Measurements from ENCODE around the gene EEFSEC.

EEFSEC gene

GRCh38 chr3:128378631-128379347 lies 225.5 kb downstream of the EEFSEC start:
- no peak for DNase-seq

DNA sequence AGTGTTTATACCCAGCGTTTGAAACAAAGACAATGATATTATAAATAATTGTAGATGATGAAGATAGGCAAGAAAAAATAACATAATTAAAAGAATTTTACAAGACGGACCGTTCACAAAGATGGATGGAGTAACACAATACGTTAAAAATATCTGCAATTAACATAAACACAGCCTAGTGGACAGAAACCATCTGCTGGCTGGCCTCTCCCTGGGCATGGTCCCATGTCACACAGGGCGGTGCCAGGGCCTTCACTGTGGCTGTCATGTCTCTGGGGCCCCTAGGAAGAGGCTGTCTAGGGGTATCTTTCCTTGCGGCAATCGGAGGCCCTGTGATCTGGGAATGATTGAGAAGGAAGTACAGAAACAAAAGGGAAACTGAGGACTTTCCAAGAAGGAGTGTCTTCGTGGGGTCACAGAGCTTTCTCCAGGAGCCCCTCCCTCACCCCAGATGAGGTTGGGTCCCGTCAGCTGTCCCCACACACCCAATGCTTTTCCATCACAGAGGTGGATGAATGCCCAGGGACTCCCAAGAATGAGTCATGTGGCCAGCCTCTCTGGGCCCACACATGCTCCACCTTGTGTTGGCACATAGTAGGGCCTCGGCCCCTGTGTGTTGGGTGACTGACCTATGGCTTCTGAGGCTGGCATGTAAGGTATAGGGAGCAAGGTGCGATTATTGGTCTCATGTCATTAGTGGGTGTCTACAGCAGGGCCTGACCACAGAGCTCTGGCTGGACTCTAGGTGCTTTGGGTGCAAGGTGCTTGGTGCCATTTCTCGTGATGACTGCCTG lies 226.3 kb downstream of the EEFSEC start:
- DNase-seq = no peak

DNA sequence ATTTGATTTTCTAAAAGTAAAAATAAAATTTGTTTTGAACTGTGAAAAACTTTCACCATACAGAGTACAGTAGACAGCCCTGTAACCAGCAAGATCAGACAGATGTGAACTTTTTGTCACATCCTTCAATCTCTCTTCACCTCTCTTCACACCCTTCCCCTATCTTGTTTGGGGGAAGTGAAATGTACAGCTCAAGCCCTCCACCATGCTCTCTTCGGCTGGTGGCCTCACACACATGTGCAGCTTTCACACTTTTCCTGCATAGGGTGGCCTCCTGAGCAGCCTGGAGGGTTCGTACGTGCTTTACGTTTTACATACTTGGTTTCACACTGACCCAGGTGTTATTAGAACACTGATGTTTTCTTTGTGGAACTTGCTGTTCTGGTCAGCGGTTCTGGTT lies 227.0 kb downstream of the EEFSEC start:
- no peak for DNase-seq

- no peak for DNase-seq
Observed at GRCh38 chr3:128380719-128381118, 227.4 kb downstream of the EEFSEC start.

DNA sequence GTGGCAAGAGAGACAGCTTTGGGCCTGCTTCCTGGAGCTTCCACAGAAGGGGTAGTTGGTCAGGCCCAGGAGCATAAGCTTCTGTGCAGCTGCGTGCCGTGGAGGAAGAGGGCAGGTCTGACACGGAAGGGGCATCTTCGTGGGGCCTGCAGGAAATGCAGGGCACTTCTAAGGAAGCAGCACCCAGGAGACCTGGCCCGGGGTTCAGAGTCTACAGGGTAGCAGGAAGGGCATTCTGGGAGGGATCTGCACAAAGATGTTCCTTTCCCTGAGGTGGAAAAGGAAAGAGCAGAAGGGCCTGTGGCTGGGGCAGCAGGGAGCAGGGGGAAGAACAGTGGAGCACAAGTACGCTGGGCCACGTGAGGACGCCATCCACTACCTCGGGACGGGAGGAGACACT lies 228.3 kb downstream of the EEFSEC start:
- DNase-seq = no peak

DNA sequence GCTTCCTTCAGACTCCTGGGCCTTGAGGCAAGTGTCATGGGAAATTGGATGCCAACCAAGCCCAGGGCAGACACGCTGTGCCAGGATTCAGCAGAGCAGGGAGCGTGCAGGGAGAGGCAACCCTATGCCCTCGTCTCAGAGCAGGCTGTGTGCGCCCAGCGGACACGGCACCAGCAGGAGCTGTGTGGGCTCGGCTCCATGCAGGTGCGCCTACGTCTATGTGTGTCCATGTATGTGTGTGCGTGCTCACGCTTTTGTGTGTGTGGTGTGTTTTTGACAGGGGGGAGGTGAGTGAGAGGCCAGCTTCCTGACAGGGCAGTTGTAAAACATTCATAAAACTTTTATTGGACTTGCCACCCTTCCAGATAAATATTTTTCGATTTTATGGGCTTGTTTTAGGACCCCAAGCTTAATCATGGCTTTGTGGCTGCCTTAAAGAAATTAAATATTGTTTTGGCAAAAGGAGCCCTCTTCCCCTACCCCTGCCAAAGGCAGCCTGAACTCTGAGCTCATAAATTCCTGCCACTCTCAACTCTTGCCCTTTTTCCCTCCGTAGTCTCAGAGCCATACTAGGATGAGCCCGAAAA lies 229.0 kb downstream of the EEFSEC start:
- no peak for DNase-seq

- DNase-seq = peak; percentile 75
Observed at GRCh38 chr3:128383316-128384235, 230.3 kb downstream of the EEFSEC start.

- DNase-seq = no peak
Observed at GRCh38 chr3:128385080-128385832, 232.0 kb downstream of the EEFSEC start.

DNA sequence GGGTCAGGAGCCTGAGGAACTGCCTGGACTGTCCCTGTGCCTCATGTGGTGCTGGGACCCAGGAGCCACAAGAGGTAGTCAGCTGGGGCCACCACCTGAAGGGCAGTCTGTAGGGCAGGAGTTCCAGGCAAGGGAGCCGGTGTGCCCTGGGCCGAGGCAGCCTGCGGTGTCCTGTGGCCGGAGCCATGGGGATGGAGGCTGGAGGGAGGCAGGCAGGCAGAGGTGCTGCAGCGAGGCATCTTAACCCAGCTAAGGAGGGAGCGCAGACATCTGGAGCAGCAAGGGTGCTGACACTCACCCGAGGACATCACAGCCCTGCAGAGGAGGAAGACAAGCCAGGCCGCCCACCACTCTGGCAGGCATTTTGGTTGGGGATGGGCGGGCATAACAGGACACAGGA lies 235.7 kb downstream of the EEFSEC start:
- no peak for DNase-seq

DNA sequence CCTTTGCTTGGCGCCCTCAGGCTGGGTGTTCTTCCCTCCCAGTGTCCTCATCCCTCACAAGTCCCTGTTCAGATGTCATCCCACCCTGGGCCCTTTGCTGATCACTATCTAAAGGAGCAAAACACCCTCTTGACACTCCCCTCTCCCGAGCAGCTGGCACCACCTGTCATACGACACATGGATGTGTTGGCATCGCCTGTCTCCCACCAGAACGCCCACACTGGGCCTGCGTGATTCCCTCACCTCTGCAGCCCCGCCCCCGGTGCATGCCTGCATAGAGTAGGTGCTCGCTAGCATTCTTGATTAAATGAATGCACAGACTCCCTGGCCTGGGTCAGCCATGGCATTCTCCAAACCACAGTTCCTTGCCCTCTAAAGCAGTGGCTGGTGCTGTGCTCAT lies 237.6 kb downstream of the EEFSEC start:
- DNase-seq = no peak

DNA sequence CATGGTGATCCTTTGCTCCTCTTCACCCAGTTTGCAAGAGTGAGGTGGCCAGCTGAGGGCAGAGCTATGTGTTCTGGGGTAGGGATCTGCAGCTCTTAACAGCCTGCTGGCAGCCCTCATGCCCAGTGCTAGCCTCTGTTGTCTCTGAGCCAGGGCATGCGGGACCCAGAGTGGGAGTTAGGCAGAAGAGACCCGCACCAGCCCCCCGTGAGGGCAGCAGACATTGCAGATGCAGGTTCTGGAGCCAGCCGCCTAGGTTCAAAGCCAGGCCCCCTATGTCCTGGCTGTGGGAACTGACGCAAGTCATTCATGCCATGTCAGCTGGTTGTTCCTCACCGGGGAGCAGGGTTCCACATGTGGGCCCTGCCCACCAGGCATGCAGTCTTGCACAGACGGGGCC lies 238.7 kb downstream of the EEFSEC start:
- no peak for DNase-seq

DNA sequence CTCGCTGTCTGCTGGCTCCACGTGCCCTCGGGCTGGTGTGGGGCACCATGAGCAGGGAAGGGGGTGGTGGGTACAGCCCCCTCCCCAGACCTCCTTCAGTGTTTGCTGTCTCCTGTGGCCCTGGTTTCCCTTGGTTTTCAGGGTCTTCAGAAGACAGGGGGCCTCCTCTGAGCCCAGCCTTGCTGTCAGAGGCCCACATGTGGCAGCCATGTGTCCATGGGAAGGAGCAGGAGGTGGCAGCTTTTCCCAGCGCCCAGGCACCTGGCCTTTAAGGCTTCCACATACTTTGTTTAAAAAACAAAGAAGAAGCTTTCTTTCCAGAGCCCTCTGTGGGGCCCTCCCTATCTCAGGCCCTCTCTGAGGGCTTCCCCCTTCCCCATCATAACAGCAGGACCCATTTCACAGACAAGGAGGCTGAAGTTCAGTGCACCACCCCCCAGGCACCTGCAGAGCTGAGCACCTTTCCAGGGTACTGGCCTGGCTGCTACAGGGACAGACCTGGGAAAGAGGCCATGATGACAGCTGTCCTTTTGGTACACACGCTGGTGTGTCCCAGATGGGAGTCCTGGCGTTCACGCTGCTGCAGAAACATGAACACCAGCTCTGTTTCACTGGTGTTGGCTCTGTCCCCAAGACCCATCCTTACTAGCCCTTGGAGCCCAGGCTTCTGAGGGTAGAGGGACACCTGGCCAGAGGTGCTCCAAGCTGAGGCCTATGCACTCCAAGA lies 239.7 kb downstream of the EEFSEC start:
- no peak for DNase-seq

DNA sequence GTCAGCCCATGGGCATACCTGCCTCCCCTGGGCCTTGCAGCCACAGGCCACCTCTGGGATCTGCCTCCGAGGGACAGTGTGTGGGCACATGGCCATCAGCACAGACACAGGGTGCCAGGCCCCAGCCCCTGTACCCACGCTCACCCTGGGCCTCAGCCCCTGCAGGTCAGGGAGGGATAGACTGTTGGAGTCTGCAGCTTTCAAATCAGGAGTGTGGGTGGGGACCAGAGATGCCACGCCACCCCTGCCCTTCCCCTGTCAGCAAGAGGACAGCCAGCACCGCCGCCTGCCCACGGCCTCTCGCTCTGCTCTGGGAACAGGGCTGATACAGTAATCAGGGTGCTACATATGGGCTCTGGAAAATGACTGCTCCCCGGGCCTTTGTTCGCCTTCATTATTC lies 240.8 kb downstream of the EEFSEC start:
- no peak for DNase-seq

DNA sequence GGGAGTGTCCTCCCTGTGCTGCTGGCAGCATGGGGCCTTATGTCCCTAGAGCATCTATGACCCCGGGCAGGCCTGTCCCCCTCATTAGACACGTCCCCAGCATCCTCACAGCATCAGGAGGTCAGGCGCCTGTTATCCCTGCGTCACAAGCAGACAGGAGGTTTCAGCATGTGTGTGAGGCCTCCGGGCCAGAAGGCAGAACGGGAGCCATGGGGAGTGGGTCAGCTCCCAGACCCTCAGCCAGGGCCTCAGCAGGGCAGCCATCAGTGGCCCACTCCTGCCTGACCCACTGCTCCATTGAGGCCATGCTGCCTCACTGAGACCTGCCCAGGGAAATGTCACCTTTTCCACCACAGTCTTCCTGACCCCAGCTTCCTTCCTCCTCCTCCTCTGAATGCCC lies 241.8 kb downstream of the EEFSEC start:
- no peak for DNase-seq

DNA sequence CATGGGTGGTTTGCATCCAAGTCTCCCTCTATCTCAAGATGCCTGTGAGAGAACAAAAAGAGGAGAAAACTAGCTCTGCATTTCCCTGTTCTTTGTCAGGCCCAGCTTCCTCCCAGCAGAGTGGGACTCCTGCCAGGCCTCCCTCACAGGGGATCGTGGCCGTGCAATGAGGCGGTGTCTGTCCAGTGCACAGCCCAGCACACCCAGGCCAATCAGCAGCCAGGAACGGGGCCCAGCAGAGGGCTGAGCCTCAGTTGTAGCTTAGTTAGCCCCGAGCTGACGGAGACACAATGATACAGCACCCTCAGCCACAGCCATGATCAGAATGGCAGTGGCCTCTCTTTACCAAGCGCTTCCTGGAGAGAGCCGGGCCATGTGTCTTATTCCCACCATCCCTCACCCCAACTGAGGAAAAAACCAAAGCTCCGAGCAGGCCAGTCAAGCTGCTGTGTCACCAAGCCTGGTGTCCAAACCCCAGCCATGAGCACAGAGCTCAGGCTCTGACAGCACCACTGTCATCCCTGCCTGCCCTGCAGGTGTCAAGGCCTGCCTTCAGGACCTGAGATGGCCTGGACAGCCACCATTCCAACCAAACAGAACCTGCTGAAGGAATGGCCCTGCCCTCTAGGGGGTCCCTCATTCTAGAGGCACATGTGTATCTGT lies 242.3 kb downstream of the EEFSEC start:
- peak; percentile 78 for DNase-seq

DNA sequence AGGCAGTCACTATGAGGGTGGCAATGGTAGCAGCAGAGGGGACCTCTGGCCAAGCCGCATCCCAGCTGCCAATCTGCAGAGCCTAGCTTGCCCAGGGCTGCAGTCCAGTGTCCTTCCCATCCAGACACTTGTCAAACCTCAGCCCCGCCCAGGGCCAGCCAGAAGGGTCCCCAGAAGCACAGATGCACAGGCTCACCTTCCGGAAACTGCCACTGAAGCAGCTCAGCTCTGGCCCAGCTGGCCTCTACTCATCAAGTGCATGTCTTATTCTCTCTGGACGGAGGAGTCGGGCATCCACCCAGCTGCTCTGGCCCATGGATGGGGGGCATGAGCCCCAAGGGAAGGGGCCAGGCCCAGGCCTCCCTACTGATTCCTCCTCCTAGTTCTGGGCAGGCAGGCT lies 244.2 kb downstream of the EEFSEC start:
- no peak for DNase-seq

GRCh38 chr3:128398586-128398985 lies 245.3 kb downstream of the EEFSEC start:
- no peak for DNase-seq

GRCh38 chr3:128399221-128399915 lies 246.1 kb downstream of the EEFSEC start:
- no peak for DNase-seq

GRCh38 chr3:128400671-128401070 lies 247.4 kb downstream of the EEFSEC start:
- DNase-seq = no peak

- DNase-seq = no peak
Observed at GRCh38 chr3:128402319-128402718, 249.0 kb downstream of the EEFSEC start.

Measured in left hindlimb (tissue), 1 donor.